ENCODE data around the gene LRRC74B. TPM values are rescaled to one million over a fixed set of nuclear protein-coding genes. Genes with fewer than 3 reads are reported as not detected.
A peak's percentile ranks its signal among the peaks of the same experiment; 100 is the strongest.
"Not testable (repeated sequence)": the region's sequence is repeated elsewhere in the genome, so short reads cannot be mapped to it uniquely, and the experiment has no call there.

The LRRC74B gene
- total RNA-seq, 2 experiments from 2014 or later, result not detected

DNA sequence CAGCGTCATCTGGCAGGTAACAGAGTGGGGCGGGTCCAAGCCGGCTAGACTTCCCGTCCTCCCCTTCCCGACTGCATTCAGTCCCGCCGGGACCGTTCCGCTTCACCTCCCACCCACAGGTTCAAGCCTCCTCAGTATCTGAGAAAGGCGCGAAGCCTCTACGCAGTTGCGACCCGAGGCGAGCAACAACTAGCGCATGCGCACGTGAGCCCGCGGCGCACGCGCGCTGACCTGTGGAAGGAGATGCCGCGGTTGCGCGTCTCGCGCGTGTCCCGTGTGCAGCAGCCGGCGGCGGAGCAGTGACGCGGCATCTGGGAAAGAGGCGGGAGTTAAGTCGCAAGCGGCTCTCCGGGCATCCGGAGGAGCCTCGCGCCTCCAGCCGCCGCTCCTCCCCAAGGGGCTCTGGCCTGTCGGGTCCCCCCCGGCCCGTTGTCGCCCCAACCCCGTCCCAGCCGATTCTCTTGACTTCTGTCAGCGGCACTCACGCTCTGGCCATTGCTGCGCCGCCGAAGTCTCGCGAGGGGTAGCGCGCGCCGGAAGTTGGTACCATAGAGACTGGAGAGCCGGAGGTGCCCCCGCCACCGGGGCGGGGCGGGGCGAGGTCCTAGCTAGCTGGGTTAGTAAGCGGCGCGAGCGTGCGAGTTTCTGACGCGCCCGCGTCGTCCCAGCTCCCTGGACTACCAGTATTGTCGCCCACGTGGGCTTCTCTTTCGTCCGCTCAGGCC lies 44.0 kb upstream of the LRRC74B start, which contains the start of gene THAP7:
Gene THAP7 (minus strand): TSS at position 518 of the 725 bp plus-strand sequence. CDS start 207 bp downstream, at position 311.
- H3K27me3 Mint-ChIP-seq, result no peaks in the 10 kb centered on the region
- TF ChIP-seq, protein P1, sequence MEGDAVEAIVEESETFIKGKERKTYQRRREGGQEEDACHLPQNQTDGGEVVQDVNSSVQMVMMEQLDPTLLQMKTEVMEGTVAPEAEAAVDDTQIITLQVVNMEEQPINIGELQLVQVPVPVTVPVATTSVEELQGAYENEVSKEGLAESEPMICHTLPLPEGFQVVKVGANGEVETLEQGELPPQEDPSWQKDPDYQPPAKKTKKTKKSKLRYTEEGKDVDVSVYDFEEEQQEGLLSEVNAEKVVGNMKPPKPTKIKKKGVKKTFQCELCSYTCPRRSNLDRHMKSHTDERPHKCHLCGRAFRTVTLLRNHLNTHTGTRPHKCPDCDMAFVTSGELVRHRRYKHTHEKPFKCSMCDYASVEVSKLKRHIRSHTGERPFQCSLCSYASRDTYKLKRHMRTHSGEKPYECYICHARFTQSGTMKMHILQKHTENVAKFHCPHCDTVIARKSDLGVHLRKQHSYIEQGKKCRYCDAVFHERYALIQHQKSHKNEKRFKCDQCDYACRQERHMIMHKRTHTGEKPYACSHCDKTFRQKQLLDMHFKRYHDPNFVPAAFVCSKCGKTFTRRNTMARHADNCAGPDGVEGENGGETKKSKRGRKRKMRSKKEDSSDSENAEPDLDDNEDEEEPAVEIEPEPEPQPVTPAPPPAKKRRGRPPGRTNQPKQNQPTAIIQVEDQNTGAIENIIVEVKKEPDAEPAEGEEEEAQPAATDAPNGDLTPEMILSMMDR (IDR thresholded peaks at IDR 0.05), result no peak
- ATAC-seq (peak; percentile 93), DNase-seq (peak; percentile 98)
- peaks cover 3% of the 10 kb centered on the region for H3K36me3 Mint-ChIP-seq (ENCODE audit: low read depth)
- peak within 1 kb of the TSS; percentile 92 for H3K4me3 Mint-ChIP-seq
- H3K9me3 Mint-ChIP-seq, result no peaks in the 10 kb centered on the region
- ChIA-PET POLR2A (interaction anchor here (1.0 to 5.5 kb wide), 4 partner anchors 11 to 21 kb away, joined by 3 to 51 read pairs (median 20); partner anchors contain the start of gene LZTR1), CTCF (interaction anchor here (1.1 to 3.0 kb wide), 3 partner anchors 40 to 101 kb away, joined by 3 to 9 read pairs (median 4); no protein-coding TSS in a partner anchor)
- intact Hi-C loops (cut with micrococcal nuclease), result no loop called here
- H3K4me1 Mint-ChIP-seq (ENCODE audit: low read depth), result peaks cover 15% of the 10 kb centered on the region
- H3K27ac Mint-ChIP-seq, result peak within 1 kb of the TSS; percentile 96

DNA sequence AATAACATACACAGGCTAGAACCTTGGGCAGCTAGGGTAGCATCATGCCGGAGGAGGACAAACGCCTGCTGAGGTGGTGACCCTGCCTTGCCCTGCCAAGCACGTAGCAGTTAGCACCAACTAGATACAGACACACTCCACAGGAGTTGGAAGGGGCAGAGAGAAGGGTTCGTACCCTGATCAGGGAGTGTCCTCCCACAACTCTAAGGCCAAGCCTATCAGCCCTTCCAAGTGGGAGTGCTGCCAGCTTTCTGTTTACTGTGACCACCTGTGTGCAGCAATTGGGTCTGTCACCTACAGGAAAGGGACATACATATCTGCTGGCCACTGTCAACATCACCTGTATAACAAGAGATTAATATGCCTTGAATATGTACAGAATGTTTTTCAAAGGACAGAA lies 42.0 kb upstream of the LRRC74B start:
- Mint-ChIP-seq H3K4me1 (ENCODE audit: low read depth) (peaks cover 11% of the 10 kb centered on the region), H3K36me3 (ENCODE audit: low read depth) (peaks cover 3% of the 10 kb centered on the region), H3K27ac (peak overlapping the region; percentile 67), H3K4me3 (peak overlapping the region; percentile 92), H3K9me3 (no peaks in the 10 kb centered on the region), H3K27me3 (no peaks in the 10 kb centered on the region)
- ChIA-PET POLR2A (interaction anchor here (3.3 to 5.5 kb wide), 2 partner anchors 9 to 23 kb away, joined by 13 to 51 read pairs; partner anchors contain the start of gene LZTR1), CTCF (interaction anchor here (1.0 to 3.0 kb wide), 7 partner anchors 10 to 99 kb away, joined by 3 to 9 read pairs (median 5); partner anchors contain the start of genes CRKL, LZTR1 and P2RX6)
- intact Hi-C loops (cut with micrococcal nuclease), result no loop called here
- DNase-seq (no peak), ATAC-seq (no peak)
- TF ChIP-seq, protein P1 (IDR thresholded peaks at IDR 0.05), result no peak

DNA sequence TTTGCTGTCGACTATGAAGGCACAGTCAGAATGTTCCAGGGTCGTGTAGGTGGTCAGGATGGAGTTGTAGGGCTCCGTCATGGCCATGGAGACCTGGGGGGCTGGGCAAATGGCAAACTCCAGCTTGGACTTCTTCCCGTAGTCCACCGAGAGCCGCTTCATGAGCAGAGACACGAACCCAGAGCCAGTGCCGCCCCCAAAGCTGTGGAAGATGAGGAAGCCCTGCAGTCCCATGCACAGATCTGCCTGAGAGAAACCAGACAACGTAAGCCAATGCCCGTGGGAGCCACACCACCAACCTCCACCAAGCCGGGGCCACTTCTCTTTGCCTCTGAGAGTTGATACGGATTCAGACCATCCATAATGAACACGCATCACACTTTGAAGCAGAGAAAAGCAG lies 36.5 kb upstream of the LRRC74B start:
- H3K4me1 Mint-ChIP-seq (ENCODE audit: low read depth); H3K36me3 Mint-ChIP-seq (ENCODE audit: low read depth); H3K4me3 Mint-ChIP-seq; H3K9me3 Mint-ChIP-seq; DNase-seq; ATAC-seq; H3K27me3 Mint-ChIP-seq; intact Hi-C loops (cut with micrococcal nuclease); H3K27ac Mint-ChIP-seq: not testable (repeated sequence)
- ChIA-PET POLR2A (interaction anchor here (1.5 kb wide), 1 partner anchor 10 kb away, joined by 4 read pairs; no protein-coding TSS in a partner anchor), CTCF (interaction anchor here (1.2 kb wide), 1 partner anchor 88 kb away, joined by 3 read pairs; no protein-coding TSS in a partner anchor)

DNA sequence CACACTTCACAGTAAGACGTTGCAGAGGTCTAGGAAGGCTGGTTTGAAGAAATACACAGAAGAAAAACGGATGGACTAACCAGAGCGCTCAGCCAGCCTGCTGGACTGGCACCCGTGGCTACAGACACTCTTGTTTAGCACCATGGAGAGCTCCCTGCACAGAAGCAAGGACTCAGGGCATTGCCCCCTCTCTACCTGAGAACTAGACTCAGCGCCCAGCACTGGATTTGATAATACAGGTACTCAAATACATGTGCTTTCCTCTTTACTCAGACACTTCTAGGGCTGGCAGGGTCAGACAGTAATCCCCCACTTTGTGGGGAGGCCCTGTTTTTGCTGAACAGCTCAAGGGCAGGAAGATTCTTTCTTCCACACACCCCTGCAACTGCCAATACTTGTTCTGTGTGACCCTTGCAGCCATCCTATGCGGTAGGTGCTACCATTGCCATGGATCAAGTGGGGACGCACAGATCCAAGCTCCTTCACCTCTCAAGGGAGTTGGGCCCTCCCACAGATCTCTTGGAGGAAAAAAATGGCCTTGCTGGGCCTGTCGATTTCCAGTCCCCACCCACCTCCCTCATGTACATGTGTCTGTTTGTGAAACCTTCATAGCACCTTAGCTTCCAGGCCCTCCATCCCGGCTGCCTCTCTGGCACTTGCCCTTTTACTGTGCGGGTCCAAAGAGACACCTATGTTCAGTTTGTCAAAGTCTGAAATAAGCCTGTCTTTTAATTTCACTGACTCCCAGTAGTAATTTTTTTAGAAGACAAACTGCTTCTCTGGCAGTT lies 35.9 kb upstream of the LRRC74B start:
- DNase-seq, result peak; percentile 55
- ChIA-PET POLR2A (interaction anchor here (1.5 kb wide), 1 partner anchor 9 kb away, joined by 4 read pairs; no protein-coding TSS in a partner anchor), CTCF (interaction anchor here (1.2 kb wide), 1 partner anchor 88 kb away, joined by 3 read pairs; no protein-coding TSS in a partner anchor)
- H3K36me3 Mint-ChIP-seq (ENCODE audit: low read depth), result no peaks in the 10 kb centered on the region
- no peaks in the 10 kb centered on the region for H3K9me3 Mint-ChIP-seq
- TF ChIP-seq, protein P1 (IDR thresholded peaks at IDR 0.05), result no peak
- H3K27me3 Mint-ChIP-seq, result no peaks in the 10 kb centered on the region
- no peak overlapping the region for H3K4me3 Mint-ChIP-seq
- H3K27ac Mint-ChIP-seq, result no peak overlapping the region
- peaks cover 10% of the 10 kb centered on the region for H3K4me1 Mint-ChIP-seq (ENCODE audit: low read depth)
- intact Hi-C loops (cut with micrococcal nuclease), result no loop called here
- no peak for ATAC-seq

DNA sequence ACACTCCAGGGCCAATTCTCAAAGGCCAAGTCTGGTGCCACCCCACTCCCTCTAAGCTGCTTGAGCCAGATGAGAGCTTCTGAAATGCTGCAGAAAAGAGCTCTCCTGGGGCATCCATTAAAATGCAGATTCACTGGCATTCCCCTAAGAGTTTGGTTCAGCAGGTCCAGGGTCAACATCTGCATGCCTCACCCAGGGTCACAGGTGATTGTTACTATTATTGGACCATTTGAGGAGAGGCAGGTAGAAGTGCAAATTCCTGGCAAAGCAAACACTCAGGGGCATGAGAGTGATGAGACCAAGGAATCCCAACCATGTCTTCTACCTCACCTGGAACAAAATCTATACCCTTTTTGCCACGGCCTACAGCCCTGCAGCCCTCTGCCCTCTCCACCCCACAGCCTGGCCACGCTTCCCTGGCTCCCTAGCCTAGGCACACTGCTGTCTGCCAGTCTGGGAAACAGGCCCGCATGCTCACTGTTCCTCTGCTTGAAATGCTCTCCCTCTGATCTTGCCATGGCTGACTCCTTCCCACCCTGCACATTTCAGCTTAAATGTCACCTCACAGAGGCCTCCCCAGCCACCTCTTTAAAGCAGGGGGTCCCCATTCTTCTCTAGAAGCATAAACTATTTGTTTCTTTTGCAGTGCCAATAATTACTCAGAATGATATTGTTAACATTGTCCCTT lies 35.2 kb upstream of the LRRC74B start:
- Mint-ChIP-seq H3K9me3 (no peaks in the 10 kb centered on the region), H3K4me1 (ENCODE audit: low read depth) (peaks cover 18% of the 10 kb centered on the region), H3K36me3 (ENCODE audit: low read depth) (no peaks in the 10 kb centered on the region), H3K27ac (no peak overlapping the region), H3K4me3 (no peak overlapping the region), H3K27me3 (no peaks in the 10 kb centered on the region)
- DNase-seq (no peak), ATAC-seq (no peak)
- ChIA-PET CTCF (interaction anchor here (1.2 kb wide), 1 partner anchor 89 kb away, joined by 3 read pairs; no protein-coding TSS in a partner anchor), POLR2A (interaction anchor here (1.5 kb wide), 1 partner anchor 9 kb away, joined by 4 read pairs; no protein-coding TSS in a partner anchor)
- TF ChIP-seq, protein P1 (IDR thresholded peaks at IDR 0.05), result no peak
- intact Hi-C loops (cut with micrococcal nuclease), result no loop called here

Measured in activated CD8-positive, alpha-beta T cell treated with anti-CD3 and anti-CD28 coated beads for 36 hours (primary cell).